Ascending aorta (tissue), 2 donors: ENCODE results near the gene PARN. TPM values are rescaled to one million over a fixed set of nuclear protein-coding genes. Genes with fewer than 3 reads are reported as not detected.
"Not testable (repeated sequence)": the region's sequence is repeated elsewhere in the genome, so short reads cannot be mapped to it uniquely, and the experiment has no call there.

Experiments used
- DNase-seq, 2 donors: peaks; one replicate each; pipeline ENCODE4 v3.0.0-alpha.2; 2019; ENCODE audit warnings: low spot score in 2 of 2
- H3K27ac ChIP-seq, 2 donors: fragments of 200-600 bp; sonication (generic); one replicate each; pipeline ENCODE4 v1.5.1; 2016 to 2017; ENCODE audit warnings: mild to moderate bottlenecking in 1 of 2
- H3K27me3 ChIP-seq: fragments of 200-600 bp; sonication (generic); one replicate; pipeline ENCODE4 v1.5.1; 2017
- H3K36me3 ChIP-seq, 2 donors: fragments of 200-600 bp; sonication (generic); one replicate each; pipeline ENCODE4 v1.5.1; 2016
- H3K4me1 ChIP-seq, 2 donors: fragments of 200-600 bp; sonication (generic); one replicate each; pipeline ENCODE4 v1.5.1; 2016 to 2017; ENCODE audit warnings: mild to moderate bottlenecking in 1 of 2
- H3K4me3 ChIP-seq, 2 donors: fragments of 200-600 bp; sonication (generic); one replicate each; pipeline ENCODE4 v1.5.1; 2016 to 2017; ENCODE audit warnings: mild to moderate bottlenecking in 1 of 2
- H3K9me3 ChIP-seq, 2 donors: fragments of 200-600 bp; sonication (generic); one replicate each; pipeline ENCODE4 v1.5.1; 2016
- intact Hi-C: fragments of 100-400 bp; cut with DNase I; formaldehyde crosslinking; loops from one replicate; pipeline ENCODE4 v1.15.1; 2023
- total RNA-seq: library from RNA; depleted of rRNA; stranded (reverse); fragments of >200 nt; gene quantifications from one replicate; pipeline ENCODE4 v1.1.0, GENCODE V29; 2016
- TF ChIP-seq, protein P1 (sequence below), 3 experiments: fragments of 200-600 bp in 2 of 3; fragments of 450-650 bp in 1 of 3; sonication (generic) in 2 of 3; IDR thresholded peaks; one replicate each; pipeline ENCODE4 v1.5.1; 2016 to 2019; ENCODE audit warnings: antibody characterized with exemption in 3 of 3, mild to moderate bottlenecking in 1 of 3, moderate library complexity in 1 of 3

Gene PARN
- total RNA-seq, 1 donor from 2014 or later, result 3.8 TPM

DNA sequence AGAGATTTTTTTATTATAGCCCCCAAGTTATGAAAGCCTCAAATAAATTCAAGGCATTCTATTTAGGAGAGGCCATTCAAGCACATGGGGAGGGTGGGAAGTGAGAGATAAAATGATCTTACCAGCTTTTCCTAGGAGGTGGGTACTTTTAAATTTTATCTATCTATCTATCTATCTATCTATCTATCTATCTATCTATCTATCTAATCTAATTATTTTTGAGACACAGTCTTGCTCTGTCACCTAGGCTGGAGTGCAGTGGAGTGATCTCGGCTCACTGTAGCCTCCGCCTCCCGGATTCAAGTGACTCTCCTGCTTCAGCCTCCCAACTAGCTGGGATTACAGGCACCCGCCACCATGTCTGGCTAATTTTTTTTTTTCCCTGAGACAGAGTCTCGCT is 182.3 kb downstream of the PARN start:
- Histone ChIP-seq H3K27me3 (no peaks in the 10 kb centered on the region), H3K4me3 (no peak overlapping the region), H3K9me3 (no peaks in the 10 kb centered on the region), H3K27ac (no peak overlapping the region), H3K36me3 (peaks cover 8 to 13% of the 10 kb centered on the region in 2 donors), H3K4me1 (no peaks in the 10 kb centered on the region)
- intact Hi-C loops, result no loop called here
- DNase-seq, result no peak
- TF ChIP-seq, protein P1, sequence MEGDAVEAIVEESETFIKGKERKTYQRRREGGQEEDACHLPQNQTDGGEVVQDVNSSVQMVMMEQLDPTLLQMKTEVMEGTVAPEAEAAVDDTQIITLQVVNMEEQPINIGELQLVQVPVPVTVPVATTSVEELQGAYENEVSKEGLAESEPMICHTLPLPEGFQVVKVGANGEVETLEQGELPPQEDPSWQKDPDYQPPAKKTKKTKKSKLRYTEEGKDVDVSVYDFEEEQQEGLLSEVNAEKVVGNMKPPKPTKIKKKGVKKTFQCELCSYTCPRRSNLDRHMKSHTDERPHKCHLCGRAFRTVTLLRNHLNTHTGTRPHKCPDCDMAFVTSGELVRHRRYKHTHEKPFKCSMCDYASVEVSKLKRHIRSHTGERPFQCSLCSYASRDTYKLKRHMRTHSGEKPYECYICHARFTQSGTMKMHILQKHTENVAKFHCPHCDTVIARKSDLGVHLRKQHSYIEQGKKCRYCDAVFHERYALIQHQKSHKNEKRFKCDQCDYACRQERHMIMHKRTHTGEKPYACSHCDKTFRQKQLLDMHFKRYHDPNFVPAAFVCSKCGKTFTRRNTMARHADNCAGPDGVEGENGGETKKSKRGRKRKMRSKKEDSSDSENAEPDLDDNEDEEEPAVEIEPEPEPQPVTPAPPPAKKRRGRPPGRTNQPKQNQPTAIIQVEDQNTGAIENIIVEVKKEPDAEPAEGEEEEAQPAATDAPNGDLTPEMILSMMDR (IDR thresholded peaks at IDR 0.05), result no peak

- Histone ChIP-seq H3K9me3 (no peaks in the 10 kb centered on the region), H3K27ac (no peak overlapping the region), H3K4me1 (no peaks in the 10 kb centered on the region), H3K27me3 (no peaks in the 10 kb centered on the region), H3K4me3 (no peak overlapping the region), H3K36me3 (peaks cover 8 to 13% of the 10 kb centered on the region in 2 donors)
- no peak for DNase-seq
- TF ChIP-seq, protein P1 (IDR thresholded peaks at IDR 0.05), result no peak
- intact Hi-C loops, result no loop called here
These were observed 183.3 kb downstream of the PARN start for GRCh38 chr16:14446796-14447195.

GRCh38 chr16:14445937-14446715 is 183.9 kb downstream of the PARN start:
- H3K4me1 ChIP-seq, result no peaks in the 10 kb centered on the region
- no peaks in the 10 kb centered on the region for H3K9me3 ChIP-seq
- H3K36me3 ChIP-seq, result peaks cover 8 to 13% of the 10 kb centered on the region in 2 donors
- no peak for DNase-seq
- H3K27me3 ChIP-seq, result no peaks in the 10 kb centered on the region
- intact Hi-C loops, result no loop called here
- TF ChIP-seq, protein P1 (IDR thresholded peaks at IDR 0.05), result no peak
- H3K4me3 ChIP-seq, result no peak overlapping the region
- H3K27ac ChIP-seq, result no peak overlapping the region

- H3K27ac ChIP-seq, result no peak overlapping the region
- no peak overlapping the region for H3K4me3 ChIP-seq
- intact Hi-C loops, result no loop called here
- H3K9me3 ChIP-seq, result no peaks in the 10 kb centered on the region
- H3K36me3 ChIP-seq, result peaks cover 8 to 13% of the 10 kb centered on the region in 2 donors
- DNase-seq, result no peak
- no peaks in the 10 kb centered on the region for H3K4me1 ChIP-seq
- TF ChIP-seq, protein P1 (IDR thresholded peaks at IDR 0.05), result no peak
- H3K27me3 ChIP-seq, result no peaks in the 10 kb centered on the region
These were observed 184.9 kb downstream of the PARN start for GRCh38 chr16:14444979-14445810.

GRCh38 chr16:14441533-14441932 is 188.5 kb downstream of the PARN start:
- H3K27ac ChIP-seq, H3K27me3 ChIP-seq, H3K9me3 ChIP-seq, intact Hi-C loops, H3K4me3 ChIP-seq, H3K4me1 ChIP-seq, DNase-seq: not testable (repeated sequence)
- peaks cover 4 to 12% of the 10 kb centered on the region in 2 donors for H3K36me3 ChIP-seq

DNA sequence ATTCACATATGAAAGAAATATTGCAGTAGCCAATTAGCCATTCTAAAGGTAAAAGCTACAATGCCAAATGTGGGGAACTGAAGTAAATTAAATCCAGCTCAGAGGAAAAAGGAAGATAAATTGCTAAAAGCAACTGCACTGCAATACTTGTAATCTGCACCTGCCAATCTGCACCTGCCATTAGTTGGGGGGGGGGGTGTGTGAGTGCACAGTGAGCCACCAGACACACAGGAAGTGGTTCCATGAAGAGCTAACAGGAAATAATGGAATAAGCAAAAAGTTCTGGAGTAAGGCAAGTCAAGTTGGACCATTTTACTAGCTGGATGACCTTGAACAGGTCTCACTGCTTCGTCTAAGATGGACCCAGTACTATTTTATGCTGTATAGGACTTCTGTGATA is 191.8 kb downstream of the PARN start:
- Histone ChIP-seq H3K36me3 (peaks cover 0 to 11% of the 10 kb centered on the region in 2 donors), H3K27ac (no peak overlapping the region), H3K4me3 (no peak overlapping the region), H3K9me3 (no peaks in the 10 kb centered on the region), H3K27me3 (no peaks in the 10 kb centered on the region), H3K4me1 (no peaks in the 10 kb centered on the region)
- intact Hi-C loops, result no loop called here
- TF ChIP-seq, protein P1 (IDR thresholded peaks at IDR 0.05), result no peak
- DNase-seq, result no peak
